ENCODE data around the gene AMN. TPM values are rescaled to one million over a fixed set of nuclear protein-coding genes. Genes with fewer than 3 reads are reported as not detected.
A peak's percentile ranks its signal among the peaks of the same experiment; 100 is the strongest.
"Not testable (repeated sequence)": the region's sequence is repeated elsewhere in the genome, so short reads cannot be mapped to it uniquely, and the experiment has no call there.

The AMN gene
- total RNA-seq, 2 experiments from 2014 or later, result 2.6 to 2.8 TPM

GRCh38 chr14:102924632-102925588, 2.4 kb downstream of the AMN start:
- POLR2A ChIA-PET, result interaction anchor here (0.8 kb wide), 1 partner anchor 22 kb away, joined by 6 read pairs; no protein-coding TSS in a partner anchor

GRCh38 chr14:102925646-102926045, 3.2 kb downstream of the AMN start:
- Histone ChIP-seq H3K27ac (ENCODE audit: low read depth in 1 of 2, low read length in 2 of 2) (no peak overlapping the region), H3K36me3 (ENCODE audit: insufficient read depth, low read length) (no peaks in the 10 kb centered on the region), H3K4me1 (ENCODE audit: insufficient read depth, low read length) (peaks cover 50% of the 10 kb centered on the region), H3K4me3 (ENCODE audit: low read length) (no peak overlapping the region), H3K9me3 (ENCODE audit: control insufficient read depth in 1 of 2, insufficient read depth in 1 of 2, low read length in 2 of 2) (peaks cover 0 to 33% of the 10 kb centered on the region in 2 experiments), H3K27me3 (ENCODE audit: control insufficient read depth in 1 of 2, insufficient read depth in 2 of 2, low read length in 2 of 2) (peaks cover 37 to 44% of the 10 kb centered on the region in 2 experiments)
- peaks cover 16% of the 10 kb centered on the region for H3K4me1 Mint-ChIP-seq (ENCODE audit: low read depth)
- ATAC-seq (ENCODE audit: poor library complexity), result no peak
- H3K9me3 Mint-ChIP-seq, result no peaks in the 10 kb centered on the region
- ChIA-PET CTCF (no interaction called here), POLR2A (no interaction called here)
- DNase-seq, result no peak
- intact Hi-C loops (cut with DNase I, micrococcal nuclease), result loop anchor here in 1 of 2 experiments (1.0 to 10.0 kb wide), 3 partner anchors 132 to 403 kb away; partner anchors contain the start of genes CDC42BPB and RCOR1
- no peak for TF ChIP-seq CTCF (IDR thresholded peaks at IDR 0.05)
- H3K27me3 Mint-ChIP-seq, result peaks cover 25% of the 10 kb centered on the region
- no peak overlapping the region for H3K27ac Mint-ChIP-seq
- no peaks in the 10 kb centered on the region for H3K36me3 Mint-ChIP-seq (ENCODE audit: low read depth)
- H3K4me3 Mint-ChIP-seq, result peak overlapping the region; percentile 57

More at GRCh38 chr14:102924632-102925588, 2.4 kb downstream of the AMN start:
- ATAC-seq (ENCODE audit: poor library complexity), result no peak
- H3K27me3 ChIP-seq (ENCODE audit: control insufficient read depth in 1 of 2, insufficient read depth in 2 of 2, low read length in 2 of 2), result peaks cover 34 to 39% of the 10 kb centered on the region in 2 experiments
- peaks cover 47% of the 10 kb centered on the region for H3K4me1 ChIP-seq (ENCODE audit: insufficient read depth, low read length)
- no peaks in the 10 kb centered on the region for H3K9me3 Mint-ChIP-seq
- no peak overlapping the region for H3K4me3 Mint-ChIP-seq
- H3K36me3 ChIP-seq (ENCODE audit: insufficient read depth, low read length), result no peaks in the 10 kb centered on the region
- intact Hi-C loops (cut with DNase I, micrococcal nuclease), result loop anchor here in 1 of 2 experiments (5.0 to 10.0 kb wide), 2 partner anchors 330 to 403 kb away; partner anchors contain the start of gene RCOR1
- H3K4me1 Mint-ChIP-seq (ENCODE audit: low read depth), result peaks cover 16% of the 10 kb centered on the region
- TF ChIP-seq CTCF (IDR thresholded peaks at IDR 0.05), result no peak
- peaks cover 23% of the 10 kb centered on the region for H3K27me3 Mint-ChIP-seq
- peaks cover 0 to 40% of the 10 kb centered on the region in 2 experiments for H3K9me3 ChIP-seq (ENCODE audit: control insufficient read depth in 1 of 2, insufficient read depth in 1 of 2, low read length in 2 of 2)
- no peak for DNase-seq
- CTCF ChIA-PET, result no interaction called here
- H3K27ac Mint-ChIP-seq, result no peak overlapping the region
- no peak overlapping the region for H3K27ac ChIP-seq (ENCODE audit: low read depth in 1 of 2, low read length in 2 of 2)
- no peaks in the 10 kb centered on the region for H3K36me3 Mint-ChIP-seq (ENCODE audit: low read depth)
- H3K4me3 ChIP-seq (ENCODE audit: low read length), result no peak overlapping the region

GRCh38 chr14:102926104-102926503, 3.6 kb downstream of the AMN start:
- Histone ChIP-seq H3K4me3 (ENCODE audit: low read length) (no peak overlapping the region), H3K36me3 (ENCODE audit: insufficient read depth, low read length) (no peaks in the 10 kb centered on the region), H3K27me3 (ENCODE audit: control insufficient read depth in 1 of 2, insufficient read depth in 2 of 2, low read length in 2 of 2) (peaks cover 42 to 49% of the 10 kb centered on the region in 2 experiments), H3K4me1 (ENCODE audit: insufficient read depth, low read length) (peaks cover 52% of the 10 kb centered on the region), H3K27ac (ENCODE audit: low read depth in 1 of 2, low read length in 2 of 2) (no peak overlapping the region), H3K9me3 (ENCODE audit: control insufficient read depth in 1 of 2, insufficient read depth in 1 of 2, low read length in 2 of 2) (peaks cover 0 to 31% of the 10 kb centered on the region in 2 experiments)
- Mint-ChIP-seq H3K27ac (no peak overlapping the region), H3K9me3 (no peaks in the 10 kb centered on the region), H3K4me1 (ENCODE audit: low read depth) (peaks cover 16% of the 10 kb centered on the region), H3K27me3 (peaks cover 27% of the 10 kb centered on the region), H3K36me3 (ENCODE audit: low read depth) (no peaks in the 10 kb centered on the region), H3K4me3 (peak overlapping the region; percentile 57)
- no peak for TF ChIP-seq CTCF (IDR thresholded peaks at IDR 0.05)
- CTCF ChIA-PET, result no interaction called here
- no peak for ATAC-seq (ENCODE audit: poor library complexity)
- DNase-seq, result no peak
- intact Hi-C loops (cut with DNase I, micrococcal nuclease), result loop anchor here in 1 of 2 experiments (1.0 to 10.0 kb wide), 3 partner anchors 131 to 404 kb away; partner anchors contain the start of genes CDC42BPB and RCOR1
- POLR2A ChIA-PET, result no interaction called here

- H3K4me3 Mint-ChIP-seq; H3K4me3 ChIP-seq (ENCODE audit: low read length); CTCF ChIA-PET; H3K9me3 Mint-ChIP-seq; H3K27ac Mint-ChIP-seq; H3K36me3 ChIP-seq (ENCODE audit: insufficient read depth, low read length); ATAC-seq (ENCODE audit: poor library complexity); H3K36me3 Mint-ChIP-seq (ENCODE audit: low read depth); POLR2A ChIA-PET; DNase-seq; H3K27ac ChIP-seq (ENCODE audit: low read depth in 1 of 2, low read length in 2 of 2): not testable (repeated sequence)
- H3K9me3 ChIP-seq (ENCODE audit: control insufficient read depth in 1 of 2, insufficient read depth in 1 of 2, low read length in 2 of 2), result peaks cover 0 to 32% of the 10 kb centered on the region in 2 experiments
- intact Hi-C loops (cut with DNase I, micrococcal nuclease), result loop anchor here in 1 of 2 experiments (1.0 to 10.0 kb wide), 3 partner anchors 130 to 405 kb away; partner anchors contain the start of genes CDC42BPB and RCOR1
- Mint-ChIP-seq H3K4me1 (ENCODE audit: low read depth) (peaks cover 16% of the 10 kb centered on the region), H3K27me3 (peaks cover 27% of the 10 kb centered on the region)
- H3K27me3 ChIP-seq (ENCODE audit: control insufficient read depth in 1 of 2, insufficient read depth in 2 of 2, low read length in 2 of 2), result peaks cover 49 to 51% of the 10 kb centered on the region in 2 experiments
- peaks cover 52% of the 10 kb centered on the region for H3K4me1 ChIP-seq (ENCODE audit: insufficient read depth, low read length)
These were observed 4.4 kb downstream of the AMN start for GRCh38 chr14:102926840-102927239.

All from CD4-positive, alpha-beta T cell (primary cell).